Breast epithelium (tissue), 3 donors: ENCODE results near the gene LAG3.

Experiments
- POLR2A ChIP-seq: fragments of 450-650 bp; IDR thresholded peaks from one replicate; pipeline ENCODE4 v1.6.1; 2016; ENCODE audit warnings: antibody characterized with exemption, mild to moderate bottlenecking, moderate library complexity
- POLR2AphosphoS5 ChIP-seq, 3 donors: sonication (generic); formaldehyde crosslinking; IDR thresholded peaks; one replicate each; pipeline ENCODE4 v1.6.1; 2017; ENCODE audit warnings: antibody characterized with exemption in 3 of 3
- TF ChIP-seq, protein P1 (sequence below), 3 donors: fragments of 450-650 bp; IDR thresholded peaks; one replicate each; pipeline ENCODE4 v1.5.1; 2016 to 2017; ENCODE audit warnings: antibody characterized with exemption in 3 of 3, mild to moderate bottlenecking in 3 of 3, moderate library complexity in 3 of 3

DNA sequence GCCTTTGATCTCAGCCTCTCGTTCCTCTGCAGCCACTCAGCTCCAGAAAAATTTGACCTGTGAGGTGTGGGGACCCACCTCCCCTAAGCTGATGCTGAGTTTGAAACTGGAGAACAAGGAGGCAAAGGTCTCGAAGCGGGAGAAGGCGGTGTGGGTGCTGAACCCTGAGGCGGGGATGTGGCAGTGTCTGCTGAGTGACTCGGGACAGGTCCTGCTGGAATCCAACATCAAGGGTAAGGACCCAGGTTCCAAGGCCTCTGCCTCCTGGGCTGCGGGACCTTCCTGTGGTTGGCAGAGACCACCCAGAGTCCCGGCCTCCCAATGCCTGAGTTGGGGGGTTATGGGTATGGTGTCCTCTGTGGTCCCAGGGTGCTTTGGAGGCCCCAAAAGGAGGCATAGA is 44.8 kb downstream of the LAG3 start:
- TF ChIP-seq, protein P1, sequence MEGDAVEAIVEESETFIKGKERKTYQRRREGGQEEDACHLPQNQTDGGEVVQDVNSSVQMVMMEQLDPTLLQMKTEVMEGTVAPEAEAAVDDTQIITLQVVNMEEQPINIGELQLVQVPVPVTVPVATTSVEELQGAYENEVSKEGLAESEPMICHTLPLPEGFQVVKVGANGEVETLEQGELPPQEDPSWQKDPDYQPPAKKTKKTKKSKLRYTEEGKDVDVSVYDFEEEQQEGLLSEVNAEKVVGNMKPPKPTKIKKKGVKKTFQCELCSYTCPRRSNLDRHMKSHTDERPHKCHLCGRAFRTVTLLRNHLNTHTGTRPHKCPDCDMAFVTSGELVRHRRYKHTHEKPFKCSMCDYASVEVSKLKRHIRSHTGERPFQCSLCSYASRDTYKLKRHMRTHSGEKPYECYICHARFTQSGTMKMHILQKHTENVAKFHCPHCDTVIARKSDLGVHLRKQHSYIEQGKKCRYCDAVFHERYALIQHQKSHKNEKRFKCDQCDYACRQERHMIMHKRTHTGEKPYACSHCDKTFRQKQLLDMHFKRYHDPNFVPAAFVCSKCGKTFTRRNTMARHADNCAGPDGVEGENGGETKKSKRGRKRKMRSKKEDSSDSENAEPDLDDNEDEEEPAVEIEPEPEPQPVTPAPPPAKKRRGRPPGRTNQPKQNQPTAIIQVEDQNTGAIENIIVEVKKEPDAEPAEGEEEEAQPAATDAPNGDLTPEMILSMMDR (IDR thresholded peaks at IDR 0.05): no peak
- TF ChIP-seq POLR2AphosphoS5 (IDR thresholded peaks at IDR 0.05) (no peak), POLR2A (no peak)
